Body of pancreas (tissue), 4 donors: ENCODE measurements around the gene TMC5.

Experiments
- CTCF ChIP-seq, 7 experiments: fragments of 450-650 bp in 4 of 7; fragments of 200-600 bp in 3 of 7; sonication (generic) in 3 of 7; IDR thresholded peaks; one replicate each; pipeline ENCODE4 v1.5.1; 2016 to 2019; ENCODE audit warnings: antibody characterized with exemption in 7 of 7
- POLR2A ChIP-seq, 3 donors: fragments of 450-650 bp; IDR thresholded peaks; one replicate each; pipeline ENCODE4 v1.6.1; 2016; ENCODE audit warnings: antibody characterized with exemption in 3 of 3, mild to moderate bottlenecking in 2 of 3

- no peak for TF ChIP-seq CTCF (IDR thresholded peaks at IDR 0.05)
- TF ChIP-seq POLR2A (IDR thresholded peaks at IDR 0.05) = no peak
These were observed 79.5 kb downstream of the TMC5 start for GRCh38 chr16:19497176-19497575.
